Measurements from ENCODE around the gene TEP1. TPM values are rescaled to one million over a fixed set of nuclear protein-coding genes. Genes with fewer than 3 reads are reported as not detected.

The TEP1 gene
- total and polyA plus RNA-seq, 2 of the 13 experiments (the other 11 are each of a cell fraction or from before 2014, with no cell fraction given) = 11.0 to 12.8 TPM

DNA sequence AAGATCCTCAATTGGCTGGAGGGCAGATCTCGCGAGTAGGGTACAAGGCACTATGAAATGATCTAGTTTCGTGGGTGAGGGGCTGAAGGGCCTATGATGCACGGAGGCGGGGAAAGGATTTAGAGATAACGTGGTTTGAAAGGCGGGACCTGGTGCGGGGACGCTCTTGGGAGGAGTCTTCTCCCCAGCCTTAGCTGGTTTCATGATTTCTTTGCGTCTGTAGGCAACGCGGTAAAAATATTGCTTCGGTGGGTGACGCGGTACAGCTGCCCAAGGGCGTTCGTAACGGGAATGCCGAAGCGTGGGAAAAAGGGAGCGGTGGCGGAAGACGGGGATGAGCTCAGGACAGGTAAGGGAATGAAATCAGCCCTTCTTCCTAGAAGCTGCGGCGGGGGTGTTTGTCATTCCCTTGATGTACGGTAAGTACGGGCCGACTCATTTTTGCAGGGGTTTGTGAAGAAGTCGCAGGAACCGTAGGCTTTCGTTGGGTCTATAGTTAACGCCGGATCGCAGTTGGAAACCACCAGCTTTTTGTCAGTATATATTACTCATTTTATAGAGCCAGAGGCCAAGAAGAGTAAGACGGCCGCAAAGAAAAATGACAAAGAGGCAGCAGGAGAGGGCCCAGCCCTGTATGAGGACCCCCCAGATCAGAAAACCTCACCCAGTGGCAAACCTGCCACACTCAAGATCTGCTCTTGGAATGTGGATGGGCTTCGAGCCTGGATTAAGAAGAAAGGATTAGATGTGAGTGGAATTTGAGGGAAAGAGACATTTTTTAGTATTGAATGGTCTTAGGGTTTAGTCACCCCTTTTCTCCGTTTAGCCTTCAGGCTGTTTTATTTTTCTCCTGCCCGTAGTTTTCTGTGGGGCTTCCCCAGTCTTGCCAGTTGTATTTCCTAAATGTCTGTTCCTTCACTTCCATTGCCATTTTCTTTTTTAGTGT, 42.3 kb upstream of the TEP1 start (continued):
- TF ChIP-seq ZNF263 (CRISPR knock-in tag; IDR thresholded peaks at IDR 0.05) (peak; percentile 45; the same call in 1 of the 2 replicates), ZNF878 (CRISPR knock-in tag; IDR thresholded peaks at IDR 0.05) (0 out of 2 replicates have a peak, but pooled peaks have one; percentile 55), ZNF44 (CRISPR knock-in tag; IDR thresholded peaks at IDR 0.05) (no peak; the same call in 1 of the 2 replicates), ISX (CRISPR knock-in tag; conservative IDR thresholded peaks at IDR 0.05) (0 out of 2 replicates have a peak, but pooled peaks have one; percentile 40), ARID2 (CRISPR knock-in tag; IDR thresholded peaks at IDR 0.05; ENCODE audit: borderline replicate concordance) (peak; percentile 2; the same call in 1 of the 2 replicates), ZSCAN25 (CRISPR knock-in tag; IDR thresholded peaks at IDR 0.05) (no peak), SATB2 (CRISPR knock-in tag; IDR thresholded peaks at IDR 0.05) (peak; percentile 68; the same call in 1 of the 2 replicates), TOPORS (CRISPR knock-in tag; IDR thresholded peaks at IDR 0.05) (0 out of 2 replicates have a peak, but pooled peaks have one; percentile 27), ZFP36L1 (CRISPR knock-in tag; IDR thresholded peaks at IDR 0.05) (peak; percentile 96), CC2D1A (CRISPR knock-in tag; IDR thresholded peaks at IDR 0.05) (peak; percentile 35; the same call in 1 of the 2 replicates), EED (CRISPR knock-in tag; IDR thresholded peaks at IDR 0.05) (peak; percentile 89; the same call in 1 of the 2 replicates)
- TF ChIP-seq, protein P1, sequence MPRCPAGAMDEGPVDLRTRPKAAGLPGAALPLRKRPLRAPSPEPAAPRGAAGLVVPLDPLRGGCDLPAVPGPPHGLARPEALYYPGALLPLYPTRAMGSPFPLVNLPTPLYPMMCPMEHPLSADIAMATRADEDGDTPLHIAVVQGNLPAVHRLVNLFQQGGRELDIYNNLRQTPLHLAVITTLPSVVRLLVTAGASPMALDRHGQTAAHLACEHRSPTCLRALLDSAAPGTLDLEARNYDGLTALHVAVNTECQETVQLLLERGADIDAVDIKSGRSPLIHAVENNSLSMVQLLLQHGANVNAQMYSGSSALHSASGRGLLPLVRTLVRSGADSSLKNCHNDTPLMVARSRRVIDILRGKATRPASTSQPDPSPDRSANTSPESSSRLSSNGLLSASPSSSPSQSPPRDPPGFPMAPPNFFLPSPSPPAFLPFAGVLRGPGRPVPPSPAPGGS (CRISPR knock-in tag; IDR thresholded peaks at IDR 0.05) = peak; percentile 35; the same call in 1 of the 2 replicates
- TF ChIP-seq, protein P2, sequence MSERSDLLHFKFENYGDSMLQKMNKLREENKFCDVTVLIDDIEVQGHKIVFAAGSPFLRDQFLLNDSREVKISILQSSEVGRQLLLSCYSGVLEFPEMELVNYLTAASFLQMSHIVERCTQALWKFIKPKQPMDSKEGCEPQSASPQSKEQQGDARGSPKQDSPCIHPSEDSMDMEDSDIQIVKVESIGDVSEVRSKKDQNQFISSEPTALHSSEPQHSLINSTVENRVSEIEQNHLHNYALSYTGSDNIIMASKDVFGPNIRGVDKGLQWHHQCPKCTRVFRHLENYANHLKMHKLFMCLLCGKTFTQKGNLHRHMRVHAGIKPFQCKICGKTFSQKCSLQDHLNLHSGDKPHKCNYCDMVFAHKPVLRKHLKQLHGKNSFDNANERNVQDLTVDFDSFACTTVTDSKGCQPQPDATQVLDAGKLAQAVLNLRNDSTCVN (CRISPR knock-in tag; IDR thresholded peaks at IDR 0.05; ENCODE audit: borderline replicate concordance) = no peak
- TF ChIP-seq, protein P3, sequence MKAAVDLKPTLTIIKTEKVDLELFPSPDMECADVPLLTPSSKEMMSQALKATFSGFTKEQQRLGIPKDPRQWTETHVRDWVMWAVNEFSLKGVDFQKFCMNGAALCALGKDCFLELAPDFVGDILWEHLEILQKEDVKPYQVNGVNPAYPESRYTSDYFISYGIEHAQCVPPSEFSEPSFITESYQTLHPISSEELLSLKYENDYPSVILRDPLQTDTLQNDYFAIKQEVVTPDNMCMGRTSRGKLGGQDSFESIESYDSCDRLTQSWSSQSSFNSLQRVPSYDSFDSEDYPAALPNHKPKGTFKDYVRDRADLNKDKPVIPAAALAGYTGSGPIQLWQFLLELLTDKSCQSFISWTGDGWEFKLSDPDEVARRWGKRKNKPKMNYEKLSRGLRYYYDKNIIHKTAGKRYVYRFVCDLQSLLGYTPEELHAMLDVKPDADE (CRISPR knock-in tag; IDR thresholded peaks at IDR 0.05) = no peak
- TF ChIP-seq, protein P4, sequence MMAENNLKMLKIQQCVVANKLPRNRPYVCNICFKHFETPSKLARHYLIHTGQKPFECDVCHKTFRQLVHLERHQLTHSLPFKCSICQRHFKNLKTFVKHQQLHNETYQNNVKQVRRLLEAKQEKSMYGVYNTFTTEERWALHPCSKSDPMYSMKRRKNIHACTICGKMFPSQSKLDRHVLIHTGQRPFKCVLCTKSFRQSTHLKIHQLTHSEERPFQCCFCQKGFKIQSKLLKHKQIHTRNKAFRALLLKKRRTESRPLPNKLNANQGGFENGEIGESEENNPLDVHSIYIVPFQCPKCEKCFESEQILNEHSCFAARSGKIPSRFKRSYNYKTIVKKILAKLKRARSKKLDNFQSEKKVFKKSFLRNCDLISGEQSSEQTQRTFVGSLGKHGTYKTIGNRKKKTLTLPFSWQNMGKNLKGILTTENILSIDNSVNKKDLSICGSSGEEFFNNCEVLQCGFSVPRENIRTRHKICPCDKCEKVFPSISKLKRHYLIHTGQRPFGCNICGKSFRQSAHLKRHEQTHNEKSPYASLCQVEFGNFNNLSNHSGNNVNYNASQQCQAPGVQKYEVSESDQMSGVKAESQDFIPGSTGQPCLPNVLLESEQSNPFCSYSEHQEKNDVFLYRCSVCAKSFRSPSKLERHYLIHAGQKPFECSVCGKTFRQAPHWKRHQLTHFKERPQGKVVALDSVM (CRISPR knock-in tag; IDR thresholded peaks at IDR 0.05) = no peak
